ENCODE measurements around the gene PRKCQ. TPM values are rescaled to one million over a fixed set of nuclear protein-coding genes. Genes with fewer than 3 reads are reported as not detected.

The PRKCQ gene
- total RNA-seq, 1 donor from 2014 or later, result 0.24 TPM

DNA sequence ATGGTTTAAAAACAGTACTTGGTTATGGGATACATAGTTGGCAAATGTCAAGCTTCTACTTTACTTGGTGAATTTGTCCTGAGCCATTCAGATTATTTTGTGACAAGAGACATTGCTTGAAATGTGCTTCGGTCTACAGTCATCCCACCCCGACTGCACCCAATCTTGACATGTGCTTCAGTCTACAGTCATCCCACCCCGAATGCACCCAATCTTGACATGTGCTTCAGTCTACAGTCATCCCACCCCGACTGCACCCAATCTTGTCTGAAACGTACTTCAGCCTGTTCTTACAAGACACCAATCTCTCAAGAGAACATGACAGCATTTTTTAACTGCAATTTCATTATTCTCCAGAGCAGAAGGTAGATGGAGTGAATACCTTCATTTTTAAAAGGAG, 47.8 kb downstream of the PRKCQ start:
- intact Hi-C loops (cut with DNase I), result no loop called here

DNA sequence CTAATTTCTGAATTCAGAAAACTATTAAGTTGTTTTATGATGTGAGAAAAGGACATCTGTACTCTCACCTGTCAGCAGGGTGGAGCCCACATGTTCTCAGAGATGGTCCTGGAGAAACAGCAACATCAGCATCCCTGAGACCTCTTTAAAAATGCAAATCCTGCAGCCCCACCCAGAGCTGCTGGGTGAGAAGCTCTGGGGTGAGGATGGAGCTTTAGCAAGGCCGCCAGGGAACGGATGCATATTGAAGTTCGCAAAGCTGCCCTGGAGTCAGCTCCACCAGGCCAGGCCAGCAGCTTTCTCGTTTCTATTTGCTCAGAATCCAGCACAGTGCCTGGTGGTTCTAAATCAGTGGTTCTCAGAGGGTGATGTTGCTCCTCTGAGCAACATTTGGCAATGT, 49.1 kb downstream of the PRKCQ start:
- no peak for DNase-seq (ENCODE audit: low spot score)
- intact Hi-C loops (cut with DNase I), result no loop called here

More for the DNA sequence above, 47.8 kb downstream of the PRKCQ start:
- no peak for DNase-seq (ENCODE audit: low spot score)

DNA sequence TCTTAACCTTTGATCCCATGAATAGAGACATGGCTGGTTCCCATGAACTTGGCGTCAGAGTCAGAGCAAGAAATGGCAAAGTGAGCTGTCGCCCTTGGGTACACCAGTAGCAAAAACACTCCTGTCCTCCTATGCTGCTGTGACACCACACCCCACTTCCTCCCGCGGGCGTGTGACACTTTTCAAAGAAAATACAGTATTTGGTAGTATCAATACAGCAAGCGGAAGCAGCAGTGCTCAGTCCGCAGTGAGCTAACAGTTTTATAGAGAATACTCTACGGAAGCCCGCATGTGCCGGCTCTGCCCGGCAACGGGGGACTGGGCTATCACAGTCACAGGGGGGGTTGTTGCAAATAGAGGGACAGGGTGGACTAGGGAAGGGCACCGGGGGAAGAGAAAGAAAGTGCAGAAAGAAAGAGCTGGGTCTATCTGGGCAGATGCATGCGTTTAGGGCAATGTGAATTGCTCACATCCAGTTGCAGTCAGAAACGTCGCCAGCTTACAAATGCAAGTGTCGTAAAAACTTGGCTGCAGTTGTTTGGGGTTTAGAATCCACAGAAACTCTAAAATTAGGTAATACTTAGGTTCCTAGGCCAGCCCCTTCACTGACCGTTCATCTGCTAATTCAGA, 49.8 kb downstream of the PRKCQ start:
- intact Hi-C loops (cut with DNase I), result no loop called here
- no peak for DNase-seq (ENCODE audit: low spot score)

DNA sequence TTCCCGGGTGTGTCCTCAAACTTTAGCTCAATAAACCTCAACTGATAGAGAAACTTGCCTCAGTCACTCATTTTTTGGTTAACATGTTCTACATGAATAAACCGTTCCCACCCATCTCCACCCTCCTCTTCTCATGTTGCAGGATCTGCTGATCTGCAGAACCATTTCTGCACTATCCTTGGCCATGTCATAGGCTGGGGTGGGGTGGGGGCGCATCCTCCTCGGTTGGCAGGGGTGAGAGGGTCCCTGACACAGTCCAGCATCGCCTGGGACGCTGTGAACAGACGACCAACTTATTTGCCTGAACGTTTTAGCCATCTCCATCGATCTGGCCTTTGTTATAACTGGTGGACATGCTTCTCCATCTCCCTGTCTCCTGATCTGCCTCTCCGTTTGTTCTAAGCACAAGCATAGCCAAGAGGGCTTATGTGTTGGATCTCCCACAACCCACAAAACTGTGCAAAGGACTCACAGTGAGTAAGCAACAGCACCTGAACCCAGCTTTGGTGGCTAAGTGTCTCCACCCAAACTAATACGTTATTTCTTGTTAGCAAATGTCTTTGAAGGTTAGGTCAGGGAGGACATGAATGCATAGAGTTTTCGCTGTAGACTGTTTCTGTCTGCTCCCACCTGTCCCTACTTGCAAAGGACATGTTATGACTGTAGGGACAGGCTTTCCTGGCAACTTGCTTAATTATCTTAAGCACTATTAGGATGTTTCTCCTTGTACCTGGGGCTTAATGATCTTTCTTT, 51.7 kb downstream of the PRKCQ start:
- no peak for DNase-seq (ENCODE audit: low spot score)
- intact Hi-C loops (cut with DNase I), result no loop called here

DNA sequence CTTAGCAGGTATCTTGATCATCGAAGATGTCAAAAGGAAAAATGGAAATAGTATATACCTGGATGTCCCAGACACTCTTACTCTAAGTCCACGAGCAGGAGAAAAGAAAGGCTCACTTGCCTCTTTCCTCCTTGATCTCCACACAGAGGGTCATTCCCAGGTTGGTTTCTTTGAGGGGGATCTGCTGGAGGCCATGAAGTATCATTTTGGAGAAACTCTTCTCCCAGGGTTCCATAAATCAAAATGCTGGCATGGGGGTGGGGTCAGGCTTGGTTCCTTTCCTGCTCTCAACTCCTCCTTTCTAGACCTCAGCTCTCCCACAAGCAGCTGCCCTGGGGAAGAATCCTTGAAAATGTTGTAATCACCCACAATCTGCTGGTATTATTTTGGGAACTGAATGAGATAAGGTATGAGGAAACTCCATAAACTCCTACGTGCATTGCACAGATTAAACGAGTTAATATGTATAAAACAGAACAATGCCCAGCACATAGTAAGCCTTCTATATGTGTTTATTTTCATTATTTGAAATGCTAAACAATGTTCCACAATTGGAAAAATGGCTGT, 54.4 kb downstream of the PRKCQ start:
- intact Hi-C loops (cut with DNase I), result no loop called here
- DNase-seq (ENCODE audit: low spot score), result no peak

DNA sequence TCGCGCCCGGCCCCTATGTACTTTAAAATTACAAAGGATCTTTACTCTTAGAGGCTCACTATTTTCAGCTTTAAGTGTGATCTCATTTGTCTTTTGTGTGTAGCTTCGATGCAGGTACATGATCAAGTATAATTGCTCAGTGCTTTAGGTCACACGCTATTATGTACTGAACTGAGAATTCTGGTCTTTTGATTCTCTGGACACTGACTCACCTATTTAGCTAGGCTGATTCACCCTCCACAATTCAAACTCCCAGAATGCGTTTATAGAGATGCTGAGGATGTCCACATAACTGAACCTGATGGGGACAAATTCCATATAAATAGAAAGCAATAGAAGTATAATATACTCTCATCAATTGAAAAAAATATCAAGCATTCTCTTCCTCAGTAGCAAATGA, 57.8 kb downstream of the PRKCQ start:
- no peak for DNase-seq (ENCODE audit: low spot score)
- intact Hi-C loops (cut with DNase I), result no loop called here

DNA sequence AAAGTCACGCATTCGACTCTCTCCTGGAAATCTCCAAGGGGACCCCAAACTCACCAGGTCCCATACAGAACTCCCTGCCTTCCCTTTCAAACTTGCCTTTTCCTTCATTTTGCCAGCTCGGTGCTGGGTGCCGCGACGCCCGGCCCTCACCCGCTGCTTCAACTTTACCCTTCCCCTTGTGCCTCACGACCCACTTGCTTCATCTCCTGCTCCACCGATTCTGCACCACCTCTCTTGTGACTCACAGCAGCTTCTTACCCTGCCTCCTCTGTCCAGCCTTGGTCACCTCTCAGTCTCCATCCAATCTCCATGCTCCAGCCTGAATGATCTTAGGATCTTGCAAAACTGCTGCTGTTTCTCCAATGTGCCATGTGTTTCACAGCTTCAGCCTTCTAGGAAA, 59.9 kb downstream of the PRKCQ start:
- no peak for DNase-seq (ENCODE audit: low spot score)
- intact Hi-C loops (cut with DNase I), result no loop called here

DNA sequence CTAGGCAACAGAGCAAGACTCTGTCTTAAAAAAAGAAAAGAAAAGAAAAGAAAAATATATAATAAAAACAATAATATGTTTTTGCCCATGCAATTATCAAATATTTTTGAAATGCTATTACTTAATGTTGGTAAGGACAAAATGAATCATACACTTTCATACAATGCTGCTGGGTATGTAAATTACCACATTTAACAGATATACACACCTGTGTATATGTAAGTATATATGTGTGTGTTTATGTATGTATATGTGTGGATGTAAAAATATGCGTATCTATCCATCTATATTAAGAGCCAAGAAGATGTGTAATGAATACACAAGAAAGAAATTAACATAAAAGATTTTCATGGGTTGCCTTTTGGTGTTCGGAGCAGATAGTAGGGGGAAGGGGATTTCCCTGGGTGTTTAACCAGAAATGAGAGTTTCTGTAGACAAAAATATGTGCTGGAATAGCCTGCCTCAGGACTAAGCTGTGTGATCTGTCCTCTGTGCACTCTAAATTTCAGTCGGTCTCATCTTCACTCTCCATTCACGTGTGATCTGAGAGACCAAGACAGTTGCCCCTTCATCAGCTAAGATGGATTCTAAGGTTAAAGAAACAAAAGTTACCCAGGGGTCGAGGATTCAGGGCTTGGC, 61.2 kb downstream of the PRKCQ start:
- intact Hi-C loops (cut with DNase I), result no loop called here
- no peak for DNase-seq (ENCODE audit: low spot score)

DNA sequence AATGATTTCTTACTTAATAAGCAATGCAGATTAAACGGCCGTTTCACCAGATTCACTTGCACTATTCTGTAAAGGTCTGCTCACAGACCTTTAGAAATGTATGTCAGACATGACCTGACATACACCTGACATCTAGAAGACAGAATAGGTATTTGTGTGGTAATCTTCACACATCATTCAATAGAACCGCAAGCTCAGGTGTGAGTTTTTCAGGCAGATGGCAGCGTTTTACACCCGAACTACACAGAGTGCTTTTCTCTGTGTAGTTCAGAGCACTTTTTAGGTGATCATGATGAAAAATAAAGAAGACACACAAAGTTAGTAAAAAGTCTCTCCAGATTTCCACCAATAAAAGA, 63.2 kb downstream of the PRKCQ start:
- DNase-seq (ENCODE audit: low spot score), result no peak
- intact Hi-C loops (cut with DNase I), result no loop called here

DNA sequence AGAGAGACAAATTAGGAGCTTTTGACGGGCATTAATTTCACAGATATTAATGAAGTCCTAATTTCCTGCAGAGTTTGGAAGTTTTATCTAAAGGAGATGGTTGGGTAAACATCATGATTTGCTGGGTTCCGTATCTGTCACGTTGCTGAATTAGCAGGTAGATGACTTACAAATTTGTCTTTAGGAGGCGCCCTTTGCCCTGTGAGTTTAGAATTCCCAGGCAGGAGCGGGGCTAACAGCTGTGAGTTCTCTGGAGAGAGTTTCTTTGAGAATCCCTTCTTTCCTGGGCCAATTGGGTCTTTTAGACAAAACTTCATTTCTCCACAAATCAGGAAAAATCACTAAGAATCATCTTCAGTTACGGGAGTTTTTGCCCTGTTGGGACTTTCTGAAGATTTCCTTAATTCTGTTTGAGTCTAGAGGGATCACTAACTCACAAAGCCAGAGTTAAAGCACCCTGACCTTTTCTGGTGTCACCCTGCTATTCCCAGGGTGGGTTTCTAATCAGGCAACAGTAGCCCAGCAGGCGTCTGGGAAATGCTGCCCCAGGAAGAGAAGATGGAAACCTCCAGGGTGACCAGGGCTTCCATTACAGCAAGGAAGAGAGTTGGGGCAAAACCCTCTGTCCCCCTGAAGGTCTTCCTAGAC, 63.7 kb downstream of the PRKCQ start:
- intact Hi-C loops (cut with DNase I), result no loop called here
- no peak for DNase-seq (ENCODE audit: low spot score)

DNA sequence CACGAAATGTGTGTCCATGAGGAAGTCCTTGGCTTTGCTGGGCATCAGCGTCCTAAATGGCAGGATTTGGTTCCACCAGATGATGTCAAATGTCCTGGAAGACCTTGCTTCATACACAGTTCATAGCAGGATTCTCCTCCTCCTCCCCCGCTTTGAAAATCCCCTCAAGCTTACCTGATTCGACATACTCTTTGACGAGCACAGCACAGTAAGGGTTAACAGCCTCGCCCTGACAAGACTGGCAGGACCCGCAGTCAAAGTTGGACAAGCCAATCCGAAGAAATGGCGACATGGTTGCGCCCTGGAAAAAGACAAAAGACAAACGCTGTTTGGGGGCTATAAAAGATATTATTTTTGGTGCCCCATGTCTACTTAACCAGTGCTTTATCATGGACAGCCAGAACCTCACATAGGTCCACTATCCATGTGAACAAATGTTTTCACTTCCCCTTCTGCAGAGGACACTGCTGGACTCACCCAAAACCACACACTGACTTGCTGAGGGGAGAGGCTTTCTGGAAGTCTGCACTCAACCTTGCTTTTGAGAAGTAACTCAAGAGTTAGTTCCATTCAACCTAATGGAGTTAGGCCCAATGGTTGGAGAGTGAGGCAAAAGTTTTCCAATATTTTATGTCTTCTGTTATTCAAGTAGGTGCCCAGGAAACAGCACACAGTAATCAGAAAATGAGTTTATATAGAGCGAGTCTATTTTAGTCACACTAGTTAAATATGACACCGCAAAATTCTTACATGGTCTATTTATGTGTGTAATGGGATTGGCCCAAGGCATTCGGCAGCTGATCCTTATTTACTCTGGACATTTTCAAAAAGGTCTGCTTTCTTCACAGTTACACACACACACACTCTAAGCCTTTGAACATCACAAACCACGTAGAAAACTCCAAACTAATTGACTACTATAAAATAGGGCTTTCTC, 65.0 kb downstream of the PRKCQ start:
- intact Hi-C loops (cut with DNase I), result no loop called here
- DNase-seq (ENCODE audit: low spot score), result no peak

DNA sequence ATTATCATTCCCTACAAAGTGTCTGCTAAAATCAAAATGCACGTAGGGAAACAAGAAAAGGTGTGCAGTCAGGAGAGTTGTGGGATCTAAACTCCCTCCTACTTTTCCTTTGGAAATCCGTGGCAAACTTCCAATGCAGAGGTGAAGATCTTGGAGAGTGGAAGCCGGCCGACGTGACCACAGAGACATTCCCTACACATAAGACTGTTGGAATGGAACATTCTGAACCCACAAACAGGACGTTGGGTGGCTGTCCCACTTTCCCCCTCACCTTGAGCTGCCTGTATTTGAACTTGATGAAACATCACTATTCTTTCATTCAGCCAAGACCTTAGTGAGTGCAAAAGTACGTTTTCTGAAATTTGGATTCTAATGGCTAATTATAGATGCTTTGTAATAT, 65.9 kb downstream of the PRKCQ start:
- intact Hi-C loops (cut with DNase I), result no loop called here
- DNase-seq (ENCODE audit: low spot score), result no peak

DNA sequence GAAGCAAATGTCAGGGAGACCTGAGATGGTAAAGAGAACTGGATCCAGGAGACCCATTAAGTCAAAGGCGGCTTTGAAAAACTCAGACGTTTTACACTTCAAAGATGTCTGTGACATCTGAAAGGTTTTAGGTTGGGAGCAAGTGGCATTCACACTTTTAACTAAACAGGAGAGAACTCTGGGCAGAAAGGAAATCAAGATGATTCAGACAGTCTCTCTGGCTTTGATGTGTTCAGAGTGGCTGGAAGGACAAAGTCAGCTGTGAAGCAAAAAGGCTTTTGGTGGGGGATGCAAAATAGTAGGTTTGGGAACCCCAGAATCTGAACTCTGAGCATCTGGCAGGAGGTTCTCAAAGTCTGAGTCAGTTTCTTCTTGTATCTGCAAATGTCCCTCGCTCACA, 66.6 kb downstream of the PRKCQ start:
- DNase-seq (ENCODE audit: low spot score), result no peak
- intact Hi-C loops (cut with DNase I), result no loop called here

DNA sequence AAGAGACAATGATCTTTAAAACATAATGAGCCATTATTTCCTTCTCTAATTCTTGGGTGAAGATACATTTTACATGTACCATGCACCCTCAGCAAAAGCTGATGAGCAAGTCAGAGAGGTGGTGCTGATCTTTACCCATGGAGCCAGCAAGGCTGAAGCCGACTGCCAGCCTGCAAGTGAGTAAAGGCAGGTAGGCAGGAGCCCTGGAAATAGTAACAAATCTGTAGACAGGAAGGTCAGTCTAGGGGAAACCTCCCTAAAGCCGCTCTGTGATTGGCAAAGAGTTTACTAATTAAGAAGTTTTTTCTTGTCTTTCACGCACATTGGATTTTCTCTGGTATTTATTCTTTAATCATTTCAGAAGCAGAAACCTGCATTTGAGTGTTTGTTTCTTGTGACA, 67.9 kb downstream of the PRKCQ start:
- no peak for DNase-seq (ENCODE audit: low spot score)
- intact Hi-C loops (cut with DNase I), result no loop called here

DNA sequence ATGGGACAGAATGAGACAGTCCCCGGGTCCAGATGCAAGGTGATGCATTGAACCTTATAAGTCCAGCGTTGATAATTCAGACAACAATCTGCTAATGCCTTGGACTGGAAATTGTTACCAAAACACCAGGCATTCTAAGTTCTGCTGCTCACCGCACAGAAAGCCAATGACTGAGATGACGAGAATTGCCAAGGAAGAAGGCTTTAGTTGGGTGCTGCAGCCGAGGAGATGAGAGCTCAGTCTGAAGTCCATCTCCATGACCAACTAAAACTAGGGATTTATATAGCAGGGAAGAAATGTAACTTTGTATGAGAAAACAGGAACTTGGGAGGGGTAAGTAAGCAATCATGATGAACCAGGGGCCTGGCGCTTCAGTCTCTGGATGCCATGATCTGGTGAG, 68.7 kb downstream of the PRKCQ start:
- no peak for DNase-seq (ENCODE audit: low spot score)
- intact Hi-C loops (cut with DNase I), result no loop called here

DNA sequence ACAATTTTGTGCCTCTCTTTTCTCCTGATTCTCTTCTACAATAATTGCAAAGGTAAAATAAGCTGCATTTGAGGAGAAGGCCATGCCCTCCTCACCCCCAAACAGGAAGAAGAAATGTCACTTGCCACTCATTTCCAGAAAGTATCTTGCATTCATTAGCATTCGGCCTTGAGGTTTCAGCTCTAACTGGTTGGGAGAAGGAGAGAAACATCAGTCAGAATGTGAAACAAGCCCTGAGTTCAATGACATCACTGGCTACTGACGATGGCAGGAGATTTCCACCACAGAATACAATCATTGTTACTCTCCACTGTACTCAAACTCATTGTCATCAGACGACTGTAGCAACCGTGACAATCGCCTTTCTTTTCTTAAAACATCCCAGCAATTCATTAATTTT, 72.8 kb downstream of the PRKCQ start:
- intact Hi-C loops (cut with DNase I), result no loop called here
- DNase-seq (ENCODE audit: low spot score), result no peak

DNA sequence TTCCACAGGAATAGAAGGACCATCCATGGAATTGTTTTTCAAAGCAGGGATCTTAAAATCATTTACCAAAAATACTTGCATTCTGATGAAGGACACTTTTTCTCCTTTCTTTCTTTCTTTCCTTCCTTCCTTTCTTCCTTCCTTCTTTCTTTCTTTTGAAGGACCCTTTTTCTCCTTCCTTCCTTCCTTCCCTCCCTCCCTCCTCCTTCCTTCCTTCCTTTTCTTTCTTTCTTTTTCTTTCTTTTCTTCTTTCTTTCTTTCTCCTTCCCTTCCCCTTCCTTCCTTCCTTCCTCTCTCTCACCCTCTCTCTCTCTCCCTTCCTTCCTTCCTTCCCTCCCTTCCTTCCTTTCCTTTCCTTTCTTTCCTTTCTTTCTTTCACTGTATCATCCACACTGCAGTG, 74.8 kb downstream of the PRKCQ start:
- intact Hi-C loops (cut with DNase I), result no loop called here

DNA sequence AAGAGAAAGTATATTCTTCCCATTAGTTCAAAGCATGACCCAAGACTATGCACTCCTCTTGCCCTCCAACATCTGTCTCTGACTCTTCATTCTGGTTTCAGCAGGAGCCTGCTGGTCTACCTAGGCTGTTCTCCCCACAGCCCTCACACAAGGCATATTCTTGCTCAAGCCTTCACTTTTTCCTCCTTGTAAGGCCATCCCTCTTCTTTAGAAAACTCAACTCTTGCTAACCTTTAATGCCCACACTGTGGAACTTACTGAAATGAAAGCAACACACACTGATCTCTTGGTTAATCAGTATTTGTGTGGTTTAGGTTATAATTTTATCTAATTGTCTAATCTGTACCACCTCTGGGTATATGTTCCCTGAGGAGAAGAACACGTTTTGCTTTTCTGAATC, 75.8 kb downstream of the PRKCQ start:
- no peak for DNase-seq (ENCODE audit: low spot score)
- intact Hi-C loops (cut with DNase I), result no loop called here

More for the DNA sequence above, 74.8 kb downstream of the PRKCQ start:
- no peak for DNase-seq (ENCODE audit: low spot score)

DNA sequence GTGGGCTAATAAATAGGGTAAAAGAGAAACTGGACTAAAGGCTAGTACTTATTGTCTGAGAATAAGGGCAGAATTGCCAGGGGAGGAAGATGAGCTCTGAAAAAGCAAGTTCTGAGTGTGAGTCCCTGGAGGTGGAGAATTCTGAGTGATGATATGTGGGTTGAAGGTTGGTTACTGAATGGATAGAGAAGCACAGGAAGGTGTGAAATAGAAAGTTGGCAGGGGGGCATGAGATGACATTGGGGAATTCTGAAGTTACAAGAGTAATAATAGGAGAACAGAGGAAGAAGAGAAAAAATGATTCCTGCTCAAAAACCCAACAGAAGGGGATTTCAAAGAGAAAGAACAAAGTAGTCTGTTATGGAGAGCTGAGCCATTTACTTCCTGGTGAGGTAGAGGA, 76.9 kb downstream of the PRKCQ start:
- intact Hi-C loops (cut with DNase I), result no loop called here
- no peak for DNase-seq (ENCODE audit: low spot score)

All from cardiac septum (tissue), 1 donor.